M059J (cell line): ENCODE results near the gene PPHLN1. TPM values are rescaled to one million over a fixed set of nuclear protein-coding genes. Genes with fewer than 3 reads are reported as not detected.
"Not testable (repeated sequence)": the region's sequence is repeated elsewhere in the genome, so short reads cannot be mapped to it uniquely, and the experiment has no call there.

Experiments
- DNase-seq: peaks from one replicate; pipeline ENCODE4 v3.0.0-alpha.2; 2012; ENCODE audit warnings: low read depth
- total RNA-seq: library from RNA; depleted of rRNA; stranded (reverse); fragments of >200 nt; shearing (Covaris generic); gene quantifications from 2 replicates; pipeline ENCODE4 v1.2.3, GENCODE V29; 2014

The PPHLN1 gene
- total RNA-seq, 1 experiment from 2014 or later, result 93.1 TPM

- DNase-seq, result no peak
Observed at GRCh38 chr12:42322567-42322966, 3.4 kb upstream of the PPHLN1 start.

GRCh38 chr12:42323856-42324255 lies 2.1 kb upstream of the PPHLN1 start:
- no peak for DNase-seq

DNA sequence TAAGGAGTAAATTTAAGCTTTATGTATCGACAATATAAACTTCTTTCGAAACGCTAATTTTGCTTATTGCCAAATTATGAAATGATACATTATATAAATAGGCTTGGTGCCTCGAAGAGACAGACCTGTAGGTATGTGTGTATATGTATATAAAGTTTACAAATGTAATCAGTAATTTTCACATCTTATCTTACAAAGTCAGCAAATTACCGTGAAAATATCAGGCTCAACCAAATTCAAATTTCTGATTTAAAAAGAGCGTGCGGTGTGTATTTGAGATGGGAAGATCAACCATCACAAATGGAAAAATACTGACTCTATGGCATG lies 678 bp upstream of the PPHLN1 start:
- DNase-seq, result no peak

GRCh38 chr12:42326541-42327226 lies 717 bp downstream of the PPHLN1 start:
- peak; percentile 53 for DNase-seq

- no peak for DNase-seq
Observed at GRCh38 chr12:42327227-42327590, 1.2 kb downstream of the PPHLN1 start.

DNA sequence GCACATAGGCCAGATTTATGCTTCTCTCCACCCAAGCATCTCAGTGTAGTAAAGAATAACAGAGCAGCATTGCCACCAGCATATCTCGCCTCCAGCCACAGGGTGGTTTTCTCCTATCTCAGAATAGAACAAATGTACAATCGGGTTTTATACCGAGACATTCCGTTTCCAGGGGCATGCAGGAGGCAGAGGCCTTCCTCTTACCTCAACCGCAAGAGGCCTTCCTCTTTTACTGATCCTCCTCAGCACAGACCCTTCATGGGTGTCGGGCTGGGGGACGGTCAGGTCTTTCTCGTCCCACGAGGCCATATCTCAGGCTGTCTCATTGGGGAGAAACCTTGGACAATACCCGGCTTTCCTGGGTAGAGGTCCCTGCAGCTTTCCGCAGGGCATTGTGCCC lies 4.1 kb downstream of the PPHLN1 start:
- not testable (repeated sequence) for DNase-seq

DNA sequence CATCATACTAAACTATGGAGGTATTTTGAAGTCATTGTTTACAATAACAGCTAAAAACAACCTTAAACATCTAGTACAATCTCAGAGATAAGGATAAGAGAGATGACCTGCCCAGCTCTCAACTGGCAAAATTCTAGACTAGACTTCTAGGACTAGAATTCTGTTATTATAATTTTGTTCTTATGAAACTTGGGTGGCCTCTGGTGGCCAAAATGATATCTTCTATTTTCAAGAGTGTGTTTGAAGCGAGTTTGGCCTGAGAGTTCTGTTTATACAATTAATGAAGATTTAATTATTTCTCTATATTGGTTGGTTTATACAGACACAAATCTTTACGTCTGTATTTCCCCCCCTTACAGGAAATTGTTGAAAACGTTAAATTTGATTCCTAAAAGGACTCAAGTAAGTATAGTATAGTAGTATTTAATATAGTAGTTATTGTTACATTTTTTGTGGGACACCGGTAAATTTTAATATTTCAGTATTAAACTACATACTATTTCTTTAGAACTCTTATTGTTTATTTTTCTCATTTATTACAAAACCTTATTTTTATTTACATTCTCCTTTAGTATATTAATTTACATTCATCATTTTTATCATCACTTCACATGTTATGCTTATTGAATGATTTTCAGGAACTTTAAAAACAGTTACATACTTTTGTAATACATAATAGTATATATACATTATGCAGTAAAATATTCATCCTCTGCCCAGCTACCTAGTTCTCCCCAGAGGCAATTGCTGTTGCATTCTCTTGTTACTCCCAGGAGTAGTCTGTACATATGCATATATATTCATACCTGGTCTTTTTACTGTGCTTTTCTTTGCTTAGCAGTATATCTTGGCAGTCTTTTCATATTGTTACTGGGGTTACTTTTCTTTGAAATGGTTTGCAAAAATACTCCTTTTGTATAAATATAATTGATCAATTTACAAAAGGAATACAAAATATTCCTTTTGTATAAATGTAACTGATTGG lies 6.6 kb downstream of the PPHLN1 start:
- peak; percentile 53 for DNase-seq

DNA sequence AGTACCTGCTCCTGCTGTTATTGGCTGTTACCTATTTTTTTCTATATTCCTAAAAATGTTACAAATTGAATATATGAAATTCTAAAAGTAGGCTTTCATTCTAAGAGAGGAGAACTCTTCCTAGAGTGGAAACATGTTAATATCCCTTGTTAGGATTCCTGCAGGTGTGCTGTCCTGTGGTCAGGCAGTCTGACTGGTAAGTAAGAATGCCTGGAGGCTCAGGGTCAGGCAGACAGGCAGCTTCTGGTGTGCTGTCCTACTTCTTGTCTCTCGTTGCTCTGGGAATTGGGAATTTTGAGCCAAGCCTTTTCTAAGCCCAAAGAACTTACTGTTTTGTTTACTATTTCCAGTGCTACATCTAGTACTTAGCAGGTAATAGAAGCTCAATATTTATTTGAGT lies 10.3 kb downstream of the PPHLN1 start:
- no peak for DNase-seq

GRCh38 chr12:42338280-42338679 lies 12.3 kb downstream of the PPHLN1 start:
- DNase-seq, result no peak

- no peak for DNase-seq
Observed at GRCh38 chr12:42342028-42342427, 16.1 kb downstream of the PPHLN1 start.

GRCh38 chr12:42343721-42344120 lies 17.8 kb downstream of the PPHLN1 start:
- no peak for DNase-seq

DNA sequence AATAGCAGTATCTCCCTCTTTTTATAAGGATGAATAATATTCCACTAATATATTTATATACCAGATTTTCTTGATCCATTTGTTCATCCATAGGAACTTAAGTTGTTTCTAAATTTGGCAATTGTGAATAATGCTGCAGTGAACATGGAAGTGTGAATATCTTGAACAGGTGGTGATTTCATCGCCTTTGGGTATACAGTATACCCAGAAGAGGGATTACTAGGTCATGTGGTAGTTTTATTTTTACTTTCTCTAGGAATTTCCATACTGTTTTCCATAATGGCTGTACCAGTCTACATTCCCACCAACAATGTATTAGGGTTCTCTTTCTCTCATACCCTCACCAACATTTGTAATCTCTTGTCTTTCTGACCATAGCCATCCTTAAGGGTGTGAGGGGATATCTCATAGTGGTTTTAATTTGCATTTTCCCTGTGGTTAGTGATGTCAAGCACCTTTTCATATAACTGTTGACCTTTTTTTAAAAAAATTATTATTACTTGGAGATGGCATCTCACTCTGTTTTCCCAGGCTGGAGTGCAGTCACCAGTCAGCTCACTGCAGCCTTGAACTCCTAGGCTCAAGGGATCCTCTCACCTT lies 20.5 kb downstream of the PPHLN1 start:
- DNase-seq, result no peak

DNA sequence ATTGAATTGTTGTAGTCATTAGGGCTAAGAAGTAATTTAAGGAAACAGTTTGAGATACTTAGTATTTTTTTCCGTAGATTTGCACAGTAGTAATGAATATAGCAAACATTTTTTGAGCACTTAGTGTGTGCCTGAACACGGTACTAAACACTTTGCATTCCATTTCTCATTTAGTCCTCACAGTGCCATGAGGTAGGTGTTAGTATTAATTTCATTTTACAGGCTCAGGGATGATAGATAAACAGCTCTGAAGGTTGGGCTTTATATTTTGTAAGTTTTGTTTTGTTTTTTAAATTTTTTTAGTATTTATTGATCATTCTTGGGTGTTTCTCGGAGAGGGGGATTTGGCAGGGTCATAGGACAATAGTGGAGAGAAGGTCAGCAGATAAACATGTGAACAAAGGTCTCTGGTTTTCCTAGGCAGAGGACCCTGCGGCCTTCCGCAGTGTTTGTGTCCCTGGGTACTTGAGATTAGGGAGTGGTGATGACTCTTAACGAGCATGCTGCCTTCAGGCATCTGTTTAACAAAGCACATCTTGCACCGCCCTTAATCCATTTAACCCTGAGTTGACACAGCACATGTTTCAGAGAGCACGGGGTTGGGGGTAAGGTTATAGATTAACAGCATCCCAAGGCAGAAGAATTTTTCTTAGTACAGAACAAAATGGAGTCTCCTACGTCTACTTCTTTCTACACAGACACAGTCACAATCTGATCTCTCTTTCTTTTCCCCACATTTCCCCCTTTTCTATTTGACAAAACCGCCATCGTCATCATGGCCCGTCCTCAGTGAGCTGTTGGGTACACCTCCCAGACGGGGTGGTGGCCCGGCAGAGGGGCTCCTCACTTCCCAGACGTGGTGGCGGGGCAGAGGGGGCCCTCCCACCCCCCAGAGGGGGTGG lies 23.4 kb downstream of the PPHLN1 start:
- DNase-seq, result not testable (repeated sequence)

DNA sequence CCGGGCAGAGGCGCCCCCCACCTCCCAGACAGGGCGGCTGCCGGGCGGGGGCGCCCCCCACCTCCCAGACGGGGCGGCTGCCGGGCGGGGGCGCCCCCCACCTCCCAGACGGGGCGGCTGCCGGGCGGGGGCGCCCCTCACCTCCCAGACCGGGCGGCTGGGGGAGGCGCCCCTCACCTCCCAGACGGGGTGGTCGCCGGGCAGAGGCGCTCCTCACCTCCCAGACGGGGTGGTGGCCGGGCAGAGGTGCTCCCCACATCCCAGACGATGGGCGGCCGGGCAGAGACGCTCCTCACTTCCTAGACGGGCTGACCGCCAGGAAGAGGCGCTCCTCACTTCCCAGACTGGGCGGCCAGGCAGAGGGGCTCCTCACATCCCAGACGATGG lies 24.0 kb downstream of the PPHLN1 start:
- not testable (repeated sequence) for DNase-seq

GRCh38 chr12:42356344-42356743 lies 30.4 kb downstream of the PPHLN1 start:
- DNase-seq, result no peak

DNA sequence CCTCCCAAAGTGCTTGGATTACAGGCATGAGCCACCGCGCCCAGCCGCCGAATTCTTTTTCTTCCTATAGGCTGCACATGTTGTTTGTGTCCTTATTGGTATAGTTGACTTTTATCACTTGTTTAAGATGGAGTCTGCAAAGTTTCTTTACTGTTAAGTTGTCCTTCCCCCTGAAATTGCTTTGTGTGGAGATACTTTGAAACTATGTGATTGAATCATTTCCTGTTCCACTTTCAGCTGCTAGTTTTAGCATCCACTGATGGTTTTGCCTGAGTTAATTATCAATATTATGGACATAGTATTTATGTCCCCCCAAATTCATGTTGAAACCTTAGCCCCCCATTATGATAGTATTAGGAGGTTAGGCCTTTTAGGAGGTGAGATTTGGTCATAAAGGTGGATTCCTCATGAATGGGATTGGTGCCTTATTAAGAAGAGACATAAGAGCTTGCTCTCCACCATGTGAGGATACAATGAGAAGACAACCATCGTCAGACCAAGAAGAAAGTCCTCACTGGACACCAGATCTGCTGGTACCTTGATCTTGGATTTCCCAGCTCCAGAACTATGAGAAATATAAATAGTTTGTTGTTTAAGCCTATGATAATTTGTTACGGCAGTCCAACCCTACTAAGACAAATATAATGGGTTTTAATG lies 34.9 kb downstream of the PPHLN1 start:
- peak; percentile 3 for DNase-seq

- no peak for DNase-seq
Observed at GRCh38 chr12:42361909-42362646, 36.1 kb downstream of the PPHLN1 start.

- no peak for DNase-seq
Observed at GRCh38 chr12:42362647-42363260, 36.8 kb downstream of the PPHLN1 start.

DNA sequence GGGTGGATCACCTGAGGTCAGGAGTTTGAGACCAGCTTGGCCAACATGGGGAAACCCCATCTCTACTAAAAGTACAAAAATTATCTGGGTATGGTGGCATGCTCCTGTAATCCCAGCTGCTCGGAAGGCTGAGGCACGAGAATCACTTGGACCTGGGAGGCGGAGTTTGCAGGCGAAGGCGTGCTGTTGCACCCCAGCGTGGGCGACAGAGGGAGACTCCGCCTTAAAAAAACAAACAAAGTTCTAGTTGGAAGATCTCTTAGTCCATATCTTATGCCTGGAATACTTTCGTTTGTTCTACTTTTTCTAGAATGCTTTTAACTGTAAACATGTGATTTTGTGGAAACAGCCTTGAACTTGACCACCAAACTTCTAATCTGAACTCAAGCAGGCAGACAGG lies 38.7 kb downstream of the PPHLN1 start:
- no peak for DNase-seq

DNA sequence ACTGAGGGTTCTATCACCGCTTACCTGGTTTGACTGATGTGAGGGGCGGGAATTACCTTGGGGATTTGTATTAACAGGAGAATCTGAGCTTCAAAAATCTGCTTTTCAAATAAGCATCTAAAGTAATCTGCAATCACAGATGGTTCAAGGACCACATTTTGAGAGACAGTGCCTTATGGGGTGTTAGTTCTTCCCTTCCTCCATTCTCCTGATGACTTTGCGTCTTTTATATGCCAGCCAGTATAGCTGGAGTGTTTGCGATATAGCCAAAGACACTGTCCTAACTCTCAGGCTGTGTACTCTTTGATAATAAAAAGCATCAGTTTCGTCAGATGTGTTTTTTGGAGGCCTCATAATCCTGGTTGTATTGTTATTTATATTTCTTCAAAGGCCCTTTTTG lies 39.5 kb downstream of the PPHLN1 start:
- DNase-seq, result no peak
